Neuron (in vitro differentiated cells): ENCODE measurements around the gene CEP97.
"Not testable (repeated sequence)": the region's sequence is repeated elsewhere in the genome, so short reads cannot be mapped to it uniquely, and the experiment has no call there.

Experiments
- H2AFZ ChIP-seq: one replicate; pipeline ENCODE4 v1.6.1; 2013; ENCODE audit warnings: low read depth, mild to moderate bottlenecking, inconsistent platforms, low read length, moderate library complexity
- H3K27me3 ChIP-seq: one replicate; pipeline ENCODE4 v1.6.1; 2013; ENCODE audit warnings: low read length; ENCODE audit not compliant: insufficient read depth
- H3K36me3 ChIP-seq: one replicate; pipeline ENCODE4 v1.6.1; 2013; ENCODE audit warnings: low read length; ENCODE audit not compliant: insufficient read depth
- H3K4me1 ChIP-seq: one replicate; pipeline ENCODE4 v1.6.1; 2013; ENCODE audit warnings: low read length; ENCODE audit not compliant: insufficient read depth
- H3K4me3 ChIP-seq: 2 replicates; pipeline ENCODE4 v1.5.1; 2013; ENCODE audit warnings: mild to moderate bottlenecking, low read length, moderate library complexity
- H3K9me3 ChIP-seq: one replicate; pipeline ENCODE4 v1.6.1; 2013; ENCODE audit warnings: low read length

CEP97 gene, protein sequence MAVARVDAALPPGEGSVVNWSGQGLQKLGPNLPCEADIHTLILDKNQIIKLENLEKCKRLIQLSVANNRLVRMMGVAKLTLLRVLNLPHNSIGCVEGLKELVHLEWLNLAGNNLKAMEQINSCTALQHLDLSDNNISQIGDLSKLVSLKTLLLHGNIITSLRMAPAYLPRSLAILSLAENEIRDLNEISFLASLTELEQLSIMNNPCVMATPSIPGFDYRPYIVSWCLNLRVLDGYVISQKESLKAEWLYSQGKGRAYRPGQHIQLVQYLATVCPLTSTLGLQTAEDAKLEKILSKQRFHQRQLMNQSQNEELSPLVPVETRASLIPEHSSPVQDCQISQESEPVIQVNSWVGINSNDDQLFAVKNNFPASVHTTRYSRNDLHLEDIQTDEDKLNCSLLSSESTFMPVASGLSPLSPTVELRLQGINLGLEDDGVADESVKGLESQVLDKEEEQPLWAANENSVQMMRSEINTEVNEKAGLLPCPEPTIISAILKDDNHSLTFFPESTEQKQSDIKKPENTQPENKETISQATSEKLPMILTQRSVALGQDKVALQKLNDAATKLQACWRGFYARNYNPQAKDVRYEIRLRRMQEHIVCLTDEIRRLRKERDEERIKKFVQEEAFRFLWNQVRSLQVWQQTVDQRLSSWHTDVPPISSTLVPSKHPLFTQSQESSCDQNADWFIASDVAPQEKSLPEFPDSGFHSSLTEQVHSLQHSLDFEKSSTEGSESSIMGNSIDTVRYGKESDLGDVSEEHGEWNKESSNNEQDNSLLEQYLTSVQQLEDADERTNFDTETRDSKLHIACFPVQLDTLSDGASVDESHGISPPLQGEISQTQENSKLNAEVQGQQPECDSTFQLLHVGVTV

GRCh38 chr3:101724329-101725193, at the start of gene CEP97:
Gene CEP97 (plus strand): TSS chr3:101724614. CDS start chr3:101724677, 63 bp downstream.
- Histone ChIP-seq H3K27me3 (no peaks in the 10 kb centered on the region), H3K9me3 (no peaks in the 10 kb centered on the region), H3K36me3 (peaks cover 25% of the 10 kb centered on the region), H2AFZ (peak within 1 kb of the TSS; percentile 84), H3K4me3 (peak within 1 kb of the TSS; percentile 96), H3K4me1 (peaks cover 12% of the 10 kb centered on the region)

- peaks cover 21% of the 10 kb centered on the region for H3K36me3 ChIP-seq
These were observed 48.7 kb upstream of the CEP97 start for GRCh38 chr3:101675709-101676215.

GRCh38 chr3:101676216-101676764, 48.1 kb upstream of the CEP97 start:
- H3K9me3 ChIP-seq: no peaks in the 10 kb centered on the region
- H3K4me3 ChIP-seq: peak overlapping the region; percentile 82
- peak overlapping the region; percentile 80 for H2AFZ ChIP-seq
- peaks cover 21% of the 10 kb centered on the region for H3K36me3 ChIP-seq
- no peaks in the 10 kb centered on the region for H3K27me3 ChIP-seq
- H3K4me1 ChIP-seq: peaks cover 4% of the 10 kb centered on the region

More at GRCh38 chr3:101675709-101676215, 48.7 kb upstream of the CEP97 start:
- Histone ChIP-seq H3K9me3 (no peaks in the 10 kb centered on the region), H3K27me3 (no peaks in the 10 kb centered on the region), H2AFZ (peak overlapping the region; percentile 66), H3K4me3 (peak overlapping the region; percentile 82), H3K4me1 (peaks cover 4% of the 10 kb centered on the region)

DNA sequence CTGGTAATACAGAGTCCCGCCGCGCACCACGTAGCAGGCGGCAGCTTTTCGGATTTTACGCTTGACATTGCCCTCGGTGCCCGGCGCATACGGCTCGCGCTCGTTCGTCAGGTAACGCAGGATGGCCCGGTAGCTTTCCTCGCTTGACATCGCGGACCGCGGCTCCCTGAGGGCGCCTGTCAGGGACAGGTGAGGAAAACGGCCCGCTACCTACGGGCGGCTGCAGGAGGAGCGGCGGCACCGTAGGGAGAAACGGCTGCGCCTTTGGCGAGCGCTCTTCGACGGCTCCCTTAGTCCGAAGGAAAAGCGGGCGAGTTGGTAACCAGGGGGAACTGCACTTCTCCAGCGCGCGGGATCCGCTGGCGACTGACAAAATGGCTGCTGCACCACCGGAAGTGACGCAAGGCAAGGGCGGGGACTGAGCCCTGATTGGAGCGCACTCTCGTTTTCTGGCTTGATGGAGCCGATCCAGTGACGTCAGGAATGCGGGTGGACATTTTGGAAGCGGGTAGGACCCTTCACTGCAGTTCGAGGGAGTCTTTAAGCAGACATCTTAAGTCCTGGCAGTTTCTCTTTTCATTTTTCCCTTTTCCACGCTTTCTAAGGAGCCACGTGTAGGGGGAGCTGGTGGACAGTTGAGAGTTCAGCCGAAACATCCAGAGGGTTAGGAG, 47.5 kb upstream of the CEP97 start, which contains the start of gene ZBTB11:
Gene ZBTB11 (minus strand): TSS at position 368 of the 671 bp plus-strand sequence. CDS start 218 bp downstream, at position 150.
- Histone ChIP-seq H2AFZ (peak within 1 kb of the TSS; percentile 80), H3K9me3 (no peaks in the 10 kb centered on the region), H3K27me3 (no peaks in the 10 kb centered on the region), H3K4me1 (peaks cover 4% of the 10 kb centered on the region), H3K36me3 (peaks cover 21% of the 10 kb centered on the region), H3K4me3 (peak within 1 kb of the TSS; percentile 82)

GRCh38 chr3:101677436-101678286, 46.8 kb upstream of the CEP97 start:
- Histone ChIP-seq H3K4me3 (peak overlapping the region; percentile 82), H3K4me1 (peaks cover 4% of the 10 kb centered on the region), H2AFZ (peak overlapping the region; percentile 13), H3K36me3 (peaks cover 28% of the 10 kb centered on the region), H3K27me3 (no peaks in the 10 kb centered on the region), H3K9me3 (no peaks in the 10 kb centered on the region)

GRCh38 chr3:101678837-101679236, 45.6 kb upstream of the CEP97 start:
- H3K9me3 ChIP-seq, H3K4me3 ChIP-seq, H3K4me1 ChIP-seq, H3K27me3 ChIP-seq, H2AFZ ChIP-seq: not testable (repeated sequence)
- peaks cover 39% of the 10 kb centered on the region for H3K36me3 ChIP-seq

GRCh38 chr3:101680466-101680865, 43.9 kb upstream of the CEP97 start:
- no peaks in the 10 kb centered on the region for H3K27me3 ChIP-seq
- H3K9me3 ChIP-seq: no peaks in the 10 kb centered on the region
- H2AFZ ChIP-seq: no peak overlapping the region
- peaks cover 55% of the 10 kb centered on the region for H3K36me3 ChIP-seq
- peaks cover 23% of the 10 kb centered on the region for H3K4me1 ChIP-seq
- no peak overlapping the region for H3K4me3 ChIP-seq

DNA sequence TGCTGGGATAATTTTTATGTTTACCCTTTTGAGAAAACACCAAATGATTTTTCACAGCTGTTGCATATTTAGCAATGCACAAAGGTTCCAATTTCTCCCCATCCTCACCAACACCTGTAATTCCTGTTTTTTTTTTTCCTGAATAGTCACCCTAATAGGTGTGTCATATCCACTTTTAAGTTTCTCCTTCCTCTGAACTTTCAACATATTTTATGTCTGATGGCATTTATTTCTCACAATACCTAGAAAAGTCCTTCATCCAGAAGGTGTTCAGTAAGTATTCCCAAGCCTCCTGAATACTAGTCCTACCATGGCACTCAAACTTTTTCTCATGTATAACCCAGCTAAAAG, 39.4 kb upstream of the CEP97 start:
- Histone ChIP-seq H3K4me1 (peaks cover 25% of the 10 kb centered on the region), H3K36me3 (peaks cover 56% of the 10 kb centered on the region)

GRCh38 chr3:101685870-101686307, 38.5 kb upstream of the CEP97 start:
- Histone ChIP-seq H3K36me3 (peaks cover 47% of the 10 kb centered on the region), H3K9me3 (no peaks in the 10 kb centered on the region), H2AFZ (no peak overlapping the region), H3K4me3 (peak overlapping the region; percentile 68), H3K4me1 (peaks cover 25% of the 10 kb centered on the region), H3K27me3 (no peaks in the 10 kb centered on the region)

More for the DNA sequence above, 39.4 kb upstream of the CEP97 start:
- Histone ChIP-seq H2AFZ (no peak overlapping the region), H3K27me3 (no peaks in the 10 kb centered on the region), H3K4me3 (peak overlapping the region; percentile 68), H3K9me3 (no peaks in the 10 kb centered on the region)

DNA sequence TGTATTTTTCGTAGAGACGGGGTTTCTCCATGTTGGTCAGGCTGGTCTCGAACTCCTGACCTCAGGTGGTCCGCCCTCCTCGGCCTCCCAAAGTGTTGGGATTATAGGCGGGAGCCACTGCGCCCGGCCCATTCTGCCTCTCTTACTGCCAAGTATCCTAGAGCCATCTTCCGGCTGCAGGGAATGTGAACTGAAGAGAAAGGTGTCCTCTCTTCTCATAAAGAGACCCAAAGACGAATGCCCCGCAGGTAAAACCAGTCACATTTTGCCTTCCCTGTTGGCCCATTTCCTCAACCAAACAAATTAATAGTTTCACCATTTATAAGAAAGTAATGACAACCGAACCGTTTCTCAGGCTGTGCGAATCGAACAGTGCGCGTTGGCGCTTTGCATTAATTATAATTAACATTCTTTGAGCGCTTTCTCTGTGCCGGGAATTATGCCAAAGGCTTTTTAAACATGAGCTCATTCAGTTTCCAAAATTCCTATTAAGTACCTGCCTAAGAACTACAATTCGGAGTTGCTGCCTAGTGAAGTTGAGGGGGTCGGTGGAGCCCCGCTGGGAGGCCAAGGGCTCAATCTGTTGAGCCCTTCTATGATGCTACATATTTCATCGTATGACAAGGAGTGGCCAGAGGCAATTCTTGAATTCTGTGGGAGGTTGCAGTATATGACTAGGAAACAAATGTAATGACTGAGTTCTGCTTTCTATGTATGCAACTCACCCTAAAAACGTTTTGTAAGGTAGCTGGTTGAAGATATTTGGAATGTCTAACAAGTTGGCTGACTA, 37.1 kb upstream of the CEP97 start:
- Histone ChIP-seq H3K4me1 (peaks cover 25% of the 10 kb centered on the region), H3K4me3 (peak overlapping the region; percentile 68), H3K27me3 (no peaks in the 10 kb centered on the region), H3K9me3 (no peaks in the 10 kb centered on the region), H2AFZ (peak overlapping the region; percentile 50), H3K36me3 (peaks cover 32% of the 10 kb centered on the region)
